H1 (cell line): ENCODE results near the gene RNASE13. TPM values are rescaled to one million over a fixed set of nuclear protein-coding genes. Genes with fewer than 3 reads are reported as not detected.

Experiments
- CTCF ChIA-PET: fragments of 300-600 bp; sonication (Branson Sonifier 250); formaldehyde crosslinking; loops from one replicate; lab custom pipeline; 2021; ENCODE audit not compliant: partially characterized antibody; lab: Charles Lee
- POLR2A ChIA-PET: fragments of 300-600 bp; sonication (Branson Sonifier 250); formaldehyde crosslinking; loops from one replicate; lab custom pipeline; 2021; ENCODE audit warnings: inconsistent platforms; ENCODE audit not compliant: partially characterized antibody; lab: Charles Lee
- DNase-seq, 2 experiments: peaks; one replicate each; pipeline versions ENCODE4 v3.0.0 to v3.0.0-alpha.2; 2010 to 2022; ENCODE audit warnings: low spot score in 2 of 2, low read depth in 1 of 2, mixed read lengths in 1 of 2
- FAIRE-seq: peaks from 2 replicates; lab custom pipeline; 2011; peaks lifted over from hg19 to GRCh38; lab: Jason Lieb, UNC
- H2AFZ ChIP-seq: 2 replicates; pipeline ENCODE4 v1.8.1; 2012; ENCODE audit warnings: low read length, inconsistent platforms
- H2AK5ac ChIP-seq: 2 replicates; pipeline ENCODE4 v1.6.1; 2013; ENCODE audit warnings: low read depth, low read length
- H2BK120ac ChIP-seq: replicated peaks from 2 replicates; pipeline ENCODE3; 2013; ENCODE audit warnings: low read depth, low read length, inconsistent platforms
- H2BK12ac ChIP-seq: 2 replicates; pipeline ENCODE4 v1.6.1; 2013; ENCODE audit warnings: low read depth, low read length
- H2BK15ac ChIP-seq: 2 replicates; pipeline ENCODE4 v1.6.1; 2013; ENCODE audit warnings: low read length
- H2BK20ac ChIP-seq: 2 replicates; pipeline ENCODE4 v1.6.1; 2013; ENCODE audit warnings: low read length
- H2BK5ac ChIP-seq: 2 replicates; pipeline ENCODE4 v1.6.1; 2013; ENCODE audit warnings: low read depth, low read length
- H3K14ac ChIP-seq: 2 replicates; pipeline ENCODE4 v1.6.1; 2013; ENCODE audit warnings: inconsistent platforms; ENCODE audit not compliant: insufficient read length
- H3K18ac ChIP-seq: 2 replicates; pipeline ENCODE4 v1.6.1; 2013; ENCODE audit warnings: low read length; ENCODE audit errors: extremely low read depth
- H3K23ac ChIP-seq: 2 replicates; pipeline ENCODE4 v1.6.1; 2013; ENCODE audit warnings: inconsistent platforms; ENCODE audit not compliant: insufficient read length
- H3K23me2 ChIP-seq: 2 replicates; pipeline ENCODE4 v1.6.1; 2013; ENCODE audit warnings: low read depth, low read length
- H3K27ac ChIP-seq: 2 replicates; pipeline ENCODE4 v1.6.1; 2011; ENCODE audit warnings: low read depth, low read length, inconsistent platforms
- H3K27me3 ChIP-seq, 4 experiments: replicated peaks in 1 of 4; 1 replicate in 1 of 4; 2 replicates in 3 of 4; pipeline versions ENCODE4 v1.6.1 to v1.8.1; 2011 to 2013; ENCODE audit warnings: low read length in 3 of 4, mild to moderate bottlenecking in 3 of 4, inconsistent platforms in 2 of 4, mixed read lengths in 2 of 4, moderate library complexity in 1 of 4; ENCODE audit not compliant: control insufficient read depth in 3 of 4, insufficient read depth in 3 of 4; ENCODE audit errors: extremely low read depth in 1 of 4
- H3K36me3 ChIP-seq, 4 experiments: 2 replicates each; pipeline versions ENCODE4 v1.6.1 to v1.8.1; 2011 to 2013; ENCODE audit warnings: mild to moderate bottlenecking in 4 of 4, low read length in 3 of 4, moderate library complexity in 2 of 4, control low read depth in 1 of 4, inconsistent platforms in 1 of 4; ENCODE audit not compliant: insufficient read depth in 4 of 4, control insufficient read depth in 2 of 4
- H3K4ac ChIP-seq: replicated peaks from 2 replicates; pipeline ENCODE3; 2013; ENCODE audit warnings: low read length, low read depth, mixed read lengths, inconsistent platforms; ENCODE audit not compliant: insufficient read length
- H3K4me1 ChIP-seq, 4 experiments: replicated peaks in 1 of 4; 1 replicate in 1 of 4; 2 replicates in 3 of 4; pipeline versions ENCODE4 v1.6.1 to v1.8.1; 2011 to 2013; ENCODE audit warnings: low read length in 3 of 4, inconsistent platforms in 2 of 4, mixed read lengths in 1 of 4; ENCODE audit not compliant: insufficient read depth in 4 of 4, control insufficient read depth in 3 of 4
- H3K4me2 ChIP-seq, 2 experiments: 2 replicates each; pipeline versions ENCODE4 v1.6.1 to v1.8.1; 2011 to 2013; ENCODE audit warnings: low read depth in 2 of 2, low read length in 2 of 2, control low read depth in 1 of 2, inconsistent platforms in 1 of 2, mild to moderate bottlenecking in 1 of 2; ENCODE audit not compliant: insufficient read depth in 1 of 2
- H3K4me3 ChIP-seq, 4 experiments: fragments of 200-600, 300-600 bp in 1 of 4; sonication (generic), shearing (Covaris generic), sonication (Bioruptor Twin) in 1 of 4; 2 replicates each; pipeline versions ENCODE4 v1.5.1 to v1.8.1; 2011 to 2016; ENCODE audit warnings: low read length in 4 of 4, low read depth in 3 of 4, control low read depth in 2 of 4, inconsistent platforms in 2 of 4, mild to moderate bottlenecking in 2 of 4, mixed read lengths in 1 of 4, moderate library complexity in 1 of 4; ENCODE audit not compliant: insufficient read depth in 2 of 4; ENCODE audit errors: extremely low read depth in 1 of 4
- H3K56ac ChIP-seq: replicated peaks from 2 replicates; pipeline ENCODE3; 2013; ENCODE audit warnings: low read depth, mild to moderate bottlenecking, mixed read lengths, low read length, inconsistent platforms; ENCODE audit not compliant: insufficient read length
- H3K79me1 ChIP-seq: 2 replicates; pipeline ENCODE4 v1.6.1; 2013; ENCODE audit warnings: low read depth, low read length, control low read depth
- H3K79me2 ChIP-seq, 2 experiments: 2 replicates each; pipeline versions ENCODE4 v1.6.1 to v1.8.1; 2012 to 2013; ENCODE audit warnings: low read length in 2 of 2, mild to moderate bottlenecking in 2 of 2, inconsistent platforms in 1 of 2; ENCODE audit not compliant: insufficient read depth in 2 of 2, control insufficient read depth in 1 of 2
- H3K9ac ChIP-seq, 4 experiments: replicated peaks in 1 of 4; 1 replicate in 1 of 4; 2 replicates in 3 of 4; pipeline versions ENCODE4 v1.6.1 to v1.8.1; 2011 to 2013; ENCODE audit warnings: low read depth in 3 of 4, low read length in 3 of 4, control low read depth in 2 of 4, mild to moderate bottlenecking in 2 of 4, moderate library complexity in 2 of 4, inconsistent platforms in 1 of 4; ENCODE audit errors: extremely low read depth in 1 of 4
- H3K9me3 ChIP-seq, 2 experiments: 2 replicates each; pipeline versions ENCODE4 v1.6.1 to v1.8.1; 2012 to 2013; ENCODE audit warnings: mild to moderate bottlenecking in 2 of 2, moderate library complexity in 2 of 2, control low read depth in 1 of 2, inconsistent platforms in 1 of 2, low read depth in 1 of 2, low read length in 1 of 2, mixed read lengths in 1 of 2; ENCODE audit not compliant: insufficient read depth in 2 of 2
- H4K20me1 ChIP-seq, 2 experiments: replicated peaks in 1 of 2; 2 replicates each; pipeline versions ENCODE3 to v1.8.1; 2011 to 2013; ENCODE audit warnings: inconsistent platforms in 2 of 2, low read length in 2 of 2, mild to moderate bottlenecking in 1 of 2; ENCODE audit not compliant: insufficient read depth in 2 of 2, control insufficient read depth in 1 of 2
- H4K5ac ChIP-seq: 2 replicates; pipeline ENCODE4 v1.6.1; 2013; ENCODE audit warnings: low read length, low read depth, mixed read lengths, inconsistent platforms; ENCODE audit not compliant: insufficient read length
- H4K8ac ChIP-seq: 2 replicates; pipeline ENCODE4 v1.8.0; 2013; ENCODE audit warnings: mild to moderate bottlenecking, moderate library complexity, low read length, inconsistent platforms; ENCODE audit not compliant: insufficient read depth; ENCODE audit errors: extremely low read depth
- H4K91ac ChIP-seq: replicated peaks from 2 replicates; pipeline ENCODE3; 2013; ENCODE audit warnings: low read length, mixed read lengths, inconsistent platforms; ENCODE audit not compliant: insufficient read length
- CBX8 ChIP-seq: fragments of 300-800, 300-1000 bp; sonication (generic); IDR thresholded peaks from 2 replicates; pipeline ENCODE4 v1.7.1; 2016; ENCODE audit warnings: low read depth, low read length, borderline replicate concordance
- CTBP2 ChIP-seq: IDR thresholded peaks from 2 replicates; pipeline ENCODE4 v1.7.0; 2011; ENCODE audit warnings: borderline replicate concordance, mild to moderate bottlenecking, moderate library complexity, mixed read lengths, low read length; ENCODE audit not compliant: insufficient read depth, insufficient read length
- KDM1A ChIP-seq: fragments of 200-600, 300-600 bp; sonication (generic); IDR thresholded peaks from 2 replicates; pipeline ENCODE4 v1.7.1; 2016; ENCODE audit warnings: mild to moderate bottlenecking, low read length, borderline replicate concordance
- MAFK ChIP-seq: IDR thresholded peaks from 2 replicates; pipeline ENCODE4 v1.6.1; 2012; ENCODE audit warnings: low read depth, mild to moderate bottlenecking, improper control_type of control experiment, low read length
- RNF2 ChIP-seq: fragments of 200-900, 300-1000 bp; sonication (generic); IDR thresholded peaks from 2 replicates; pipeline ENCODE4 v1.7.1; 2016; ENCODE audit warnings: borderline replicate concordance, low read depth, mild to moderate bottlenecking, antibody characterized with exemption, low read length; ENCODE audit not compliant: poor library complexity, severe bottlenecking; ENCODE audit errors: missing control alignments
- RXRA ChIP-seq: IDR thresholded peaks from 2 replicates; pipeline ENCODE4 v1.6.1; 2011; ENCODE audit warnings: low read depth, mild to moderate bottlenecking, low read length, moderate library complexity; ENCODE audit not compliant: insufficient read depth
- SIN3A ChIP-seq, 2 experiments: IDR thresholded peaks in 1 of 2; conservative IDR thresholded peaks in 1 of 2; 2 replicates each; pipeline ENCODE4 v1.6.1; 2011 to 2012; ENCODE audit warnings: low read length in 2 of 2, improper control_type of control experiment in 1 of 2, low read depth in 1 of 2, mild to moderate bottlenecking in 1 of 2
- TAF1 ChIP-seq: IDR thresholded peaks from 2 replicates; pipeline ENCODE4 v1.6.1; 2011; ENCODE audit warnings: mild to moderate bottlenecking, low read depth, low read length
- WGBS, 2 experiments: shearing (Covaris generic) in 1 of 2; methylation state at CpG; one replicate each; pipeline versions ENCODE4 v1.1.6 to v1.1.7; 2013 to 2015; ENCODE audit warnings: low lambda C conversion rate in 2 of 2, mixed read lengths in 2 of 2, inconsistent platforms in 1 of 2, low coverage in 1 of 2, missing lambda C conversion rate in 1 of 2; ENCODE audit not compliant: insufficient replicate concordance in 2 of 2, insufficient coverage in 1 of 2, insufficient read length in 1 of 2; ENCODE audit errors: extremely low coverage in 1 of 2, missing lambda C conversion rate in 1 of 2; 5-methylcytosine and 5-hydroxymethylcytosine counted together
- polyA plus RNA-seq, 7 experiments: library from polyadenylated mRNA; depleted of rRNA in 3 of 7; stranded (reverse) in 5 of 7; unstranded in 2 of 7; fragments of >200 nt in 5 of 7; fragments of 200-250 nt in 2 of 7; gene quantifications; 1 replicate in 5 of 7; 2 replicates in 1 of 7; 4 replicates in 1 of 7; pipeline versions ENCODE4 v1.2.1 to v1.2.3, GENCODE V29; 2011 to 2013; ENCODE audit warnings: missing spikeins in 2 of 7, mixed read lengths in 2 of 7
- total RNA-seq: library from RNA; stranded (reverse); fragmentation: NEBNext Ultra II Directional; extraction: Animal tissue kit (Norgen Biotek cat#: 25700); gene quantifications from 2 replicates; pipeline ENCODE4 v1.2.1, GENCODE V29; 2021
- TF ChIP-seq, protein P1 (sequence below): IDR thresholded peaks from 2 replicates; pipeline ENCODE4 v1.6.1; 2012; ENCODE audit warnings: low read length, inconsistent platforms
- TF ChIP-seq, protein P2 (sequence below): IDR thresholded peaks from 2 replicates; pipeline ENCODE4 v1.6.1; 2011; ENCODE audit warnings: low read depth, mild to moderate bottlenecking, low read length; ENCODE audit not compliant: insufficient read depth

Gene RNASE13
- total and polyA plus RNA-seq, 2 of the 8 experiments (the other 6 are each of a cell fraction or from before 2014, with no cell fraction given) = not detected

DNA sequence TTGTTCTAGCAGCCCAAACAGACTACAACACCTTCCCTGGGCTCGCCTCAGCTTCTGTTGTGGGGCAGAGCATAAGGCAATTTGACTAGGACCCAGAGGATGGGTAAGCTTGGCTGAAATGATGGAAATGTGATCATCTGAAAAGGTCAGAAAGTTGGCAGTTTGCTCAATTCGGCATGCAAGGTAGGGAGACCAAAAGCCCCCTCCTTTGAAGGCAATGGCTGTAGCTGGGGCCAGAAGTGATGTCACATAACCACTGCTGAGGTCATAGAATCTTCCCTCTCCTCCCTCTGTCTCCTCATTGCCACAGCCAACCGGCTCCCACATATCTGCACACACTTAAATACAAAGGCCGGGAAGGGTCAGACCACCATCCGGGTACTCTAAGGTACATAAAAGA, 4.7 kb downstream of the RNASE13 start, which contains the start of gene TPPP2:
Gene TPPP2, plus strand, starts transcription at position 301 of the 400 bp plus-strand sequence. CDS start 365 bp downstream, outside the sequence.
- Histone ChIP-seq H2BK120ac (no peak within 1 kb of the TSS), H2BK12ac (no peak within 1 kb of the TSS), H3K23ac (no peak within 1 kb of the TSS), H3K79me2 (no peaks in the 10 kb centered on the region), H3K4ac (no peak within 1 kb of the TSS), H2BK20ac (no peak within 1 kb of the TSS), H3K4me3 (no peak within 1 kb of the TSS), H3K27ac (no peak within 1 kb of the TSS), H3K18ac (no peak within 1 kb of the TSS), H3K9ac (0 out of 7 replicates have a peak within 1 kb of the TSS, but pooled peaks of 1 of the 4 experiments have one; percentile 32), H4K8ac (no peak within 1 kb of the TSS), H4K91ac (no peak within 1 kb of the TSS), H4K5ac (no peak within 1 kb of the TSS), H3K79me1 (no peaks in the 10 kb centered on the region), H2BK5ac (no peak within 1 kb of the TSS), H3K56ac (no peak within 1 kb of the TSS), H3K14ac (no peak within 1 kb of the TSS), H3K9me3 (no peaks in the 10 kb centered on the region), H4K20me1 (no peaks in the 10 kb centered on the region), H3K36me3 (no peaks in the 10 kb centered on the region), H3K23me2 (peaks cover 7% of the 10 kb centered on the region), H2BK15ac (no peak within 1 kb of the TSS), H3K4me1 (peaks cover 4 to 14% (median 6%) of the 10 kb centered on the region in 4 experiments; a peak in 6 of 7 replicates), H2AFZ (no peak within 1 kb of the TSS), H3K4me2 (no peak within 1 kb of the TSS), H2AK5ac (no peak within 1 kb of the TSS), H3K27me3 (peaks cover 0 to 5% (median 1%) of the 10 kb centered on the region in 4 experiments; a peak in 3 of 7 replicates)
- POLR2A ChIA-PET = interaction anchor here (1.1 kb wide), 1 partner anchor 10 kb away, joined by 3 read pairs; no protein-coding TSS in a partner anchor
- DNase-seq = no peak
- CTCF ChIA-PET = interaction anchor here (1.0 to 8.8 kb wide), 3 partner anchors 10 to 63 kb away, joined by 8 to 152 read pairs (median 8); no protein-coding TSS in a partner anchor
- 81% methylated on average over 5 of the region's 5 CpGs; no CpG with 5 or more reads in 1 of the 2 experiments for WGBS, 2 experiments
- no peak for FAIRE-seq
- TF ChIP-seq CTBP2 = no peak
- no peak for TF ChIP-seq RXRA
- TF ChIP-seq, protein P1, sequence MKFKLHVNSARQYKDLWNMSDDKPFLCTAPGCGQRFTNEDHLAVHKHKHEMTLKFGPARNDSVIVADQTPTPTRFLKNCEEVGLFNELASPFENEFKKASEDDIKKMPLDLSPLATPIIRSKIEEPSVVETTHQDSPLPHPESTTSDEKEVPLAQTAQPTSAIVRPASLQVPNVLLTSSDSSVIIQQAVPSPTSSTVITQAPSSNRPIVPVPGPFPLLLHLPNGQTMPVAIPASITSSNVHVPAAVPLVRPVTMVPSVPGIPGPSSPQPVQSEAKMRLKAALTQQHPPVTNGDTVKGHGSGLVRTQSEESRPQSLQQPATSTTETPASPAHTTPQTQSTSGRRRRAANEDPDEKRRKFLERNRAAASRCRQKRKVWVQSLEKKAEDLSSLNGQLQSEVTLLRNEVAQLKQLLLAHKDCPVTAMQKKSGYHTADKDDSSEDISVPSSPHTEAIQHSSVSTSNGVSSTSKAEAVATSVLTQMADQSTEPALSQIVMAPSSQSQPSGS = no peak
- TF ChIP-seq KDM1A = no peak
- TF ChIP-seq RNF2 = no peak
- no peak for TF ChIP-seq MAFK
- TF ChIP-seq SIN3A (conservative IDR thresholded peaks at IDR 0.05 in 1 of 2, IDR thresholded peaks at IDR 0.05 in 1 of 2; ENCODE audit: low read depth in 1 of 2, low read length in 2 of 2) = no peak
- no peak for TF ChIP-seq CBX8
- TF ChIP-seq, protein P2, sequence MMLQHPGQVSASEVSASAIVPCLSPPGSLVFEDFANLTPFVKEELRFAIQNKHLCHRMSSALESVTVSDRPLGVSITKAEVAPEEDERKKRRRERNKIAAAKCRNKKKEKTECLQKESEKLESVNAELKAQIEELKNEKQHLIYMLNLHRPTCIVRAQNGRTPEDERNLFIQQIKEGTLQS = no peak
- TF ChIP-seq TAF1 = no peak
